DOHH2 (cell line): ENCODE data around the gene LSM14A.

Source experiments
- H3F3A ChIP-seq: fragments of 200-600 bp; sonication (generic), shearing (Covaris generic); 2 replicates; pipeline ENCODE4 v1.6.0; 2016; ENCODE audit warnings: antibody characterized with exemption, mild to moderate bottlenecking; ENCODE audit not compliant: control insufficient read depth, insufficient read depth
- H3K27ac ChIP-seq: fragments of 200-600 bp; sonication (generic); 2 replicates; pipeline ENCODE4 v1.5.1; 2014; ENCODE audit warnings: low read depth, mild to moderate bottlenecking, low read length, moderate library complexity
- H3K27me3 ChIP-seq: fragments of 200-600 bp; sonication (generic); 2 replicates; pipeline ENCODE4 v1.6.1; 2014; ENCODE audit warnings: mild to moderate bottlenecking, low read length, mixed read lengths; ENCODE audit not compliant: control insufficient read depth
- H3K36me3 ChIP-seq: fragments of 200-600 bp; sonication (generic); 2 replicates; pipeline ENCODE4 v1.6.1; 2014; ENCODE audit warnings: mild to moderate bottlenecking, low read length, moderate library complexity, mixed read lengths; ENCODE audit not compliant: control insufficient read depth
- H3K4me1 ChIP-seq: fragments of 200-600 bp; sonication (generic); 2 replicates; pipeline ENCODE4 v1.6.1; 2014; ENCODE audit warnings: mild to moderate bottlenecking, low read length, mixed read lengths; ENCODE audit not compliant: control insufficient read depth
- H3K4me2 ChIP-seq: fragments of 200-600 bp; sonication (generic); 2 replicates; pipeline ENCODE4 v1.6.0; 2014; ENCODE audit warnings: mild to moderate bottlenecking, low read length, moderate library complexity
- H3K4me3 ChIP-seq: fragments of 200-600 bp; sonication (generic); 2 replicates; pipeline ENCODE4 v1.5.1; 2014; ENCODE audit warnings: mild to moderate bottlenecking, low read length, mixed read lengths
- H3K79me2 ChIP-seq: fragments of 200-600 bp; sonication (generic); 2 replicates; pipeline ENCODE4 v1.6.1; 2014; ENCODE audit warnings: mild to moderate bottlenecking, low read length, mixed read lengths; ENCODE audit not compliant: control insufficient read depth
- H3K9me2 ChIP-seq: fragments of 200-600 bp; sonication (generic); replicated peaks from 2 replicates; pipeline ENCODE4 v1.6.1; 2014; ENCODE audit warnings: mild to moderate bottlenecking, low read length, mixed read lengths; ENCODE audit not compliant: control insufficient read depth
- H3K9me3 ChIP-seq: fragments of 200-600 bp; sonication (generic); 2 replicates; pipeline ENCODE4 v1.6.1; 2014; ENCODE audit warnings: antibody characterized with exemption, low read length, mixed read lengths; ENCODE audit not compliant: control insufficient read depth, insufficient read depth
- H4K20me1 ChIP-seq: fragments of 200-600 bp; sonication (generic); 2 replicates; pipeline ENCODE4 v1.6.0; 2014; ENCODE audit warnings: low read depth, mild to moderate bottlenecking, antibody characterized with exemption, low read length, moderate library complexity; ENCODE audit not compliant: control insufficient read depth, insufficient read depth
- CTCF ChIP-seq: fragments of 200-600 bp; sonication (generic); IDR thresholded peaks from one replicate; pipeline ENCODE4 v1.5.1; 2014; ENCODE audit warnings: antibody characterized with exemption, mild to moderate bottlenecking, low read depth, low read length; ENCODE audit not compliant: poor library complexity, severe bottlenecking
- EZH2phosphoT487 ChIP-seq: fragments of 200-600 bp; sonication (generic); IDR thresholded peaks from 2 replicates; pipeline ENCODE4 v1.6.1; 2017; ENCODE audit warnings: borderline replicate concordance, mild to moderate bottlenecking, antibody characterized with exemption, low read length, moderate library complexity, mixed read lengths

Gene LSM14A

GRCh38 chr19:34148658-34149185 is 23.6 kb upstream of the LSM14A start:
- no peaks in the 10 kb centered on the region for H3F3A ChIP-seq
- H3K27ac ChIP-seq: no peak overlapping the region
- no peak overlapping the region for H3K4me2 ChIP-seq
- H3K79me2 ChIP-seq: no peaks in the 10 kb centered on the region
- no peaks in the 10 kb centered on the region for H3K36me3 ChIP-seq
- H3K9me3 ChIP-seq: no peaks in the 10 kb centered on the region
- no peaks in the 10 kb centered on the region for H4K20me1 ChIP-seq
- TF ChIP-seq EZH2phosphoT487 (no peak), CTCF (no peak)
- no peak overlapping the region for H3K4me3 ChIP-seq
- H3K27me3 ChIP-seq: no peaks in the 10 kb centered on the region
- H3K4me1 ChIP-seq: no peaks in the 10 kb centered on the region
- no peaks in the 10 kb centered on the region for H3K9me2 ChIP-seq

GRCh38 chr19:34149873-34150272 is 22.4 kb upstream of the LSM14A start:
- Histone ChIP-seq H3K36me3 (no peaks in the 10 kb centered on the region), H3K79me2 (no peaks in the 10 kb centered on the region), H3K4me3 (no peak overlapping the region), H3K27me3 (no peaks in the 10 kb centered on the region), H3F3A (no peaks in the 10 kb centered on the region), H3K4me2 (no peak overlapping the region), H4K20me1 (no peaks in the 10 kb centered on the region), H3K4me1 (no peaks in the 10 kb centered on the region), H3K9me3 (no peaks in the 10 kb centered on the region), H3K9me2 (no peaks in the 10 kb centered on the region), H3K27ac (no peak overlapping the region)
- TF ChIP-seq CTCF: no peak
- TF ChIP-seq EZH2phosphoT487: no peak

GRCh38 chr19:34150558-34150957 is 21.7 kb upstream of the LSM14A start:
- no peaks in the 10 kb centered on the region for H3K4me1 ChIP-seq
- no peak for TF ChIP-seq CTCF
- TF ChIP-seq EZH2phosphoT487: no peak

More at GRCh38 chr19:34150558-34150957, 21.7 kb upstream of the LSM14A start:
- Histone ChIP-seq H3K27me3 (no peaks in the 10 kb centered on the region), H4K20me1 (no peaks in the 10 kb centered on the region), H3K9me2 (no peaks in the 10 kb centered on the region), H3K4me2 (no peak overlapping the region), H3K27ac (no peak overlapping the region), H3K9me3 (no peaks in the 10 kb centered on the region), H3K79me2 (no peaks in the 10 kb centered on the region), H3K4me3 (no peak overlapping the region), H3F3A (no peaks in the 10 kb centered on the region), H3K36me3 (no peaks in the 10 kb centered on the region)
